GM12801 (cell line): ENCODE measurements around the gene TESK1.

Source experiments
- TF ChIP-seq, protein P1 (sequence below): IDR thresholded peaks from one replicate; pipeline ENCODE4 v1.5.1; 2011; ENCODE audit warnings: control low read depth; ENCODE audit not compliant: insufficient read length; ENCODE audit errors: extremely low read depth

The TESK1 gene

DNA sequence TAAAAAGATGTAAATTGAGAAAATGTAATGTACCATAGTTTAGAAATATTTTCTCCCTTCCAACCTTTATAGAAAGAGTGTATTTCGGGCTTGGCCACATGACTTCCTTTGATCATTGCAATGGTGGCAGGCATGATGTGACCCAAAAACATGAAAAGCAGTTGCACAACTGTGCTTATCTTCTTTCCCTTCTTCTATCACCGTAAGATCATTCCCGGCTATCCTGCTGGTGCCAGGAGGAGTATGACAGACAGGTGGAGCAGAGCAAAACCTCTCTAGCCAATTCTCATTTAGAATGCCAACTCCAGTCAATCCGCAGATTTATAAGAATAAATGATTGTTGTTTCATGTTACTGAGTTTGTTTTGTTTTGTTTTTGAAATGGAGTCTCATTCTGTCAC, 10.6 kb upstream of the TESK1 start:
- TF ChIP-seq, protein P1, sequence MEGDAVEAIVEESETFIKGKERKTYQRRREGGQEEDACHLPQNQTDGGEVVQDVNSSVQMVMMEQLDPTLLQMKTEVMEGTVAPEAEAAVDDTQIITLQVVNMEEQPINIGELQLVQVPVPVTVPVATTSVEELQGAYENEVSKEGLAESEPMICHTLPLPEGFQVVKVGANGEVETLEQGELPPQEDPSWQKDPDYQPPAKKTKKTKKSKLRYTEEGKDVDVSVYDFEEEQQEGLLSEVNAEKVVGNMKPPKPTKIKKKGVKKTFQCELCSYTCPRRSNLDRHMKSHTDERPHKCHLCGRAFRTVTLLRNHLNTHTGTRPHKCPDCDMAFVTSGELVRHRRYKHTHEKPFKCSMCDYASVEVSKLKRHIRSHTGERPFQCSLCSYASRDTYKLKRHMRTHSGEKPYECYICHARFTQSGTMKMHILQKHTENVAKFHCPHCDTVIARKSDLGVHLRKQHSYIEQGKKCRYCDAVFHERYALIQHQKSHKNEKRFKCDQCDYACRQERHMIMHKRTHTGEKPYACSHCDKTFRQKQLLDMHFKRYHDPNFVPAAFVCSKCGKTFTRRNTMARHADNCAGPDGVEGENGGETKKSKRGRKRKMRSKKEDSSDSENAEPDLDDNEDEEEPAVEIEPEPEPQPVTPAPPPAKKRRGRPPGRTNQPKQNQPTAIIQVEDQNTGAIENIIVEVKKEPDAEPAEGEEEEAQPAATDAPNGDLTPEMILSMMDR, result no peak

DNA sequence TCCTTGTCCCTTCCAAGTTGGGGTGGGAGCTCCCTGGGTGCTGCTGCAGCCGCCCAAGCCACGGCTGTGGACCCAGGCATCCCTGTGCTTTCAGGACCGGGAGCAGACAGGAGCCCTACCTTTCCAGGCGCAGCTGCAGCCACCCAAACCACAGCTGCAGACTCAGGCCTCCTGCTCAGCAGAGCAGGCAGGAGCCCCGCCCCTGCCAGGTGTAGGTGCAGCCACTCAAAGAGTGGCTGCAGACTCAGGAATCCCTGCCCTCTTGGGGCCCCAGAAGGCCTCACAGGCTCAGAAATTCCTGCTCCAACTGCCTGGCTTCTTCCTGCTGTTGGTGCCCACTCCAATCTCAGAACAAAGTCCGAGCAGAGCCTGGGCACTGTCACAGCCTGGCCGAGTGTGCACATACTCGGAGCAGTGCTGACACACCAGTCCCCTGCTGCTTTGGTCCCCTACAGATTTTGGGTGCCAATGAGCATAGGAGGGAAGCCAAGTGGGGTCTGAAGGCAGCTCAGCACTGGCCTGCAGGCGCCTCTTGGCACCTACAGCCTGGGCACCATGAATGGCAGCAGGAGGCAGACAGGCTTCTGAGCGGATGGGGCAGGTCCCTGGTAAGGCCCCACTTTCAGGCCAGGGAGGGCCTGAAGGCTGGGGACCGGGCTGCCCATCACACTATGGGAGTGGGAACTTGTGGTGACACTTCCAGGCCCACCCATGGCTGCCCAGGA, 6.0 kb upstream of the TESK1 start:
- TF ChIP-seq, protein P1, result no peak

DNA sequence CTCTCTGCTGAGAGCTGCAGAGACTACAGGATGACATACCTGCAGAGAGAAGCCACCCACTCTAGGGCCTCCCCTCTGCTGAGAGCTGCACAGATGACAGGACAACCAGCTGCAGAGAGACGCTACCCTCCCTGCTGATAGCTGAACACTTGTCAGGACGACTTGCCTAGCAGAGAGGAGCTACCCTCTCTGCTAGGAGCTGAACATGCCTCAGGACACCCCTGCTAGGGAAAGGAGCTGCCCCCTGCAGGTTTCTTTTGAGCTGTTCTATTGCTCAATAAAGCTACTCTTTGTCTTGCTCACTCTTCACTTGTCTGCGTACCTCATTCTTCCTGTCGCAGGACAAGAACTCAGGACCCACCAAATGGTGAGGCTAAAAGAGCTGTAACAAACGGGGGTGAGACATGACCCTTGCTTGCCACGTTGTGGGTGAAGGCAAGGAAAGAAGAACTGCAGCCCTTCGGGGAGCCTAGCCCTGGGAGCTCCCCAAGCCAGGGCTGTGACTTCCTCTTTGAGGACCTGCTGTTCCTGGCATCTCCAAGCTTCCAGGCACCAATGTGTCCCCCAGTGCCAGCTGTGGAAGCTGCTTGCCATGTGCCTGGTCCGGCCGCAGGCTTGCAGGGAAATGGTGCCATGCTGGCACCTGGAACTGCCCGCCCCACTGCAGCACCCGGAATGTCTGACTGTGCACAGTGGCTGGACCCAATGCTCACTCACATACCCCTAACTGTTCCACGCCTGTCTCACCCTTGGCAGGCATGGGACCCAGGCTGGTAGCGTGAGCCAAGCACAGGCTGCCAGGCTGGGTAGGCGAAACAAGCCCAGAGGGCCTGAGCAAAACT, 5.1 kb upstream of the TESK1 start:
- TF ChIP-seq, protein P1, result no peak

DNA sequence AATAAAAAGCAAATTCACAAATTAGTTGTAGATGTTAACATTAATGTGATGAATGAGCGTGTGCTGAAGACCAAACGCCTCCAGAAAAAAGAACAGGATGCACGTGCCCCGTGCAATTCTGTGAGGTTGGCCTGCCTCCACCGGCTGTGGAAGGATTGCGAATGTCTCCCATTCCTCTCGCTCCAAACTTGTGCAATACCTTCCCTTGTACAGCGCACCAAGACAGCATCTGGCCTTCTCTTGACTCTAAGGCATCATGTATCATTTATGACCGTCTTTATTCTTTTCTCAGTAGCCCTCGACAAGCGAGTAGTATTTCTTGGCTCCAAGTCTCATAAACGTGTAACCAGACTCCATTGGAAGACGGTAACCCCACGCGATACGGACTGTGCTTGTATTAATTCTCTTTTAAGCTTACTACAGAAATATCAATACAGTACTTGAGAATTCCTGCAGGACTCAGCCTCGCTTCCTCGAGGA, 1.5 kb upstream of the TESK1 start:
- TF ChIP-seq, protein P1, result no peak

DNA sequence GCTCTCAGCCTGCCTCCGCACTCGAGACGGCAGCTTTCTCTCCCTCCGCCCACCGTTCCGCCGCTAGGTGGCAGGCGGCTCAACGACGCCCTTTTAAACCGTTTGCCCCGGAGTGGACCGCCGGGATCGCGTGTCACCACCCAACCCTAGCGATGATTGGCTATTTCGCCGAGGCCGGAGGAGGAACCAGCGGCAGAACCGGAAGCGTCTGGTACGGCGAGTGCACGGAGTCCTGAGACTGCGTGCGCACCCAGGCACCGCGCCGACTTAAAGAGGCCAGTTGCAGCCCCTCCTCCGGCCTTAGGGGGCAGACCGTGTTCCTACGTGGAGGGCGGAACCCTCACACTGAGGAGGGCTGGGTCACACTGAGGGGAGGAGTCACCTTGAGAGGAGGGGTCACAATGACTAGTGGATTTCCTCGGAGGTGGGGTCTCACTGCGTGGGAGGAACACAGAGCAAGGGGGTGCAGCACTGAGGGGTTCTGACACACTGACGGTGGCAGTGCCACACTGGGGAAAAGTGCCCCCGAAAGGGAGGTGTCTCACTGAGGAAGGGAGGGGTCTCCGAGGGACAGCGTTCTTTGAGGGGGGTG, 980 bp upstream of the TESK1 start:
- TF ChIP-seq, protein P1, result no peak

DNA sequence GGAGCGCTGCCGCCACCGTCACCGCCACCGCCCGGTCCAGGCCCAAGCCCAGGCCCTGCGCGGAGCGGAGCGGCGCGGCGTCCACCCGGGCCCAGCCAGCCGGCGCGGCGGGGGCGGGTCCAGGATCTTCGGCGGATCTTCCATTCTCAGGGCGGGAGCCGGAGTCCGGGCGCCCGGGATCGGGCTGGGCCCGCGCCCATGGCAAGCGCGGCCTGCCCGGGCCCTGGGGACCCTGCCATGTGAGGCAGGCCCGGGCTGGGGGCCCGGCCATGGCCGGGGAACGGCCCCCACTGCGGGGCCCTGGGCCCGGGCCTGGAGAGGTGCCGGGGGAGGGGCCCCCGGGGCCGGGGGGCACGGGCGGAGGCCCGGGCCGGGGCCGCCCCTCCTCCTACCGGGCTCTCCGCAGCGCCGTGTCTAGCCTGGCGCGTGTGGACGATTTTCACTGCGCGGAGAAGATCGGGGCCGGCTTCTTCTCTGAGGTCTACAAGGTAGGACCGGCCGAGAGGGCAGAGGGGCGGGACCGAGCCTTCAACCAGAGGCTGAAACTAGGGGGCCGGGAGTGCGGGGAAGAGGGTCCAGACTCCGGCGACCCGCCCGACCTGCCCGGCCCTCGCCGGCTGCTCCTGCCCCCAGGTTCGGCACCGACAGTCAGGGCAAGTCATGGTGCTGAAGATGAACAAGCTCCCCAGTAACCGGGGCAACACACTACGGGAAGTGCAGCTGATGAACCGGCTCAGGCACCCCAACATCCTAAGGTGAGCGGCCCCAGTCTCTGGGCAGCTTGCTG, 482 bp downstream of the TESK1 start:
- TF ChIP-seq, protein P1, result no peak

DNA sequence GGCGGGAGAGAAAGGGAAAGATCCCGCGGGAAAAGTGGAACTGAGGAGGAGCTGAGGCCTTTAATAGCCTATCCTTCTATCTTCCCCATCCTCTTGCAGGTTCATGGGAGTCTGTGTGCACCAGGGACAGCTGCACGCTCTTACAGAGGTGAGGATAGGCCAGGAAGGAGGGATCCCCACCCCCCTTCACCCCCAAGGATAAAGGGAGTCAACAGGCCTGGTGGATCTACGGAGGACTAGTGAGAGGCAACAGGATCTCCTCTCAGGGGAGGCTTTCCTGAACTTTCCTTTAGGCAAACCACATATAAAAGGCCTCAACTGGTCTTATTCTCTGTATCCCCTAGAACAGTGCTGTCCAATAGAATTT, 1.1 kb downstream of the TESK1 start:
- TF ChIP-seq, protein P1, result no peak
